GM12878 (cell line): ENCODE results near the gene SSBP3. TPM values are rescaled to one million over a fixed set of nuclear protein-coding genes. Genes with fewer than 3 reads are reported as not detected.

ENCODE experiments used
- ATAC-seq: fragments of 200-7000 bp; cut with Tn5 transposase; 3 replicates; pipeline ENCODE4 v1.9.1; 2020; ENCODE audit warnings: mild to moderate bottlenecking, moderate library complexity
- BruUV-seq: library from RNA; stranded (reverse); fragments of 400-500 nt; replicated peaks from 2 replicates; lab custom pipeline; 2021; lab: Mats Ljungman, UMichigan
- CTCF ChIA-PET: fragments of 300-600 bp; sonication (Branson Sonifier 250); formaldehyde crosslinking; extraction: SDS; loops from one replicate; lab custom pipeline; 2021; ENCODE audit warnings: inconsistent platforms; lab: Yijun Ruan, JAX
- POLR2A ChIA-PET: fragments of 350-600 bp; formaldehyde crosslinking; extraction: SDS; loops from one replicate; lab custom pipeline; 2021; ENCODE audit warnings: inconsistent platforms; lab: Charles Lee
- RAD21 ChIA-PET: fragments of 300-600 bp; sonication (Branson Sonifier 250); formaldehyde crosslinking; loops from one replicate; lab custom pipeline; 2023; ENCODE audit warnings: antibody characterized with exemption; ENCODE audit not compliant: unreplicated experiment; lab: Charles Lee
- SMC1A ChIA-PET: fragments of 300-600 bp; sonication (Branson Sonifier 250); formaldehyde crosslinking; loops from one replicate; lab custom pipeline; 2023; ENCODE audit not compliant: unreplicated experiment, uncharacterized antibody; lab: Charles Lee
- DNase-seq: peaks from one replicate; pipeline ENCODE4 v3.0.0-alpha.2; 2011; ENCODE audit warnings: low read depth, low spot score
- FAIRE-seq: peaks from 3 replicates; lab custom pipeline; 2011; peaks lifted over from hg19 to GRCh38; lab: Jason Lieb, UNC
- H2AFZ ChIP-seq: 2 replicates; pipeline ENCODE4 v1.6.0; 2011; ENCODE audit warnings: low read depth, low read length, control low read depth; ENCODE audit not compliant: control insufficient read depth
- H3K27ac ChIP-seq: 2 replicates; pipeline ENCODE4 v1.5.1; 2011; ENCODE audit warnings: control low read depth; ENCODE audit not compliant: control insufficient read depth, insufficient read depth
- H3K27me3 ChIP-seq, 2 experiments: replicated peaks in 1 of 2; 2 replicates each; pipeline versions ENCODE4 v1.6.0 to v1.6.1; 2011; ENCODE audit warnings: low read length in 1 of 2; ENCODE audit not compliant: control insufficient read depth in 2 of 2, insufficient read depth in 2 of 2
- H3K36me3 ChIP-seq, 2 experiments: 2 replicates each; pipeline ENCODE4 v1.5.1; 2011; ENCODE audit warnings: low read length in 1 of 2; ENCODE audit not compliant: control insufficient read depth in 2 of 2, insufficient read depth in 2 of 2
- H3K4me1 ChIP-seq: 2 replicates; pipeline ENCODE4 v1.6.1; 2011; ENCODE audit warnings: mild to moderate bottlenecking, low read length, moderate library complexity, mixed read lengths; ENCODE audit not compliant: control insufficient read depth, insufficient read depth
- H3K4me2 ChIP-seq: 2 replicates; pipeline ENCODE4 v1.6.0; 2011; ENCODE audit warnings: control low read depth; ENCODE audit not compliant: control insufficient read depth, insufficient read depth
- H3K4me3 ChIP-seq: fragments of 200-600 bp; sonication (generic); 2 replicates; pipeline ENCODE4 v1.5.1; 2016
- H3K79me2 ChIP-seq: 2 replicates; pipeline ENCODE4 v1.6.0; 2011; ENCODE audit warnings: low read length; ENCODE audit not compliant: control insufficient read depth, insufficient read depth
- H3K9ac ChIP-seq: 2 replicates; pipeline ENCODE4 v1.8.0; 2011; ENCODE audit warnings: low read length, control low read depth, mixed read lengths; ENCODE audit not compliant: control insufficient read depth, insufficient read depth
- H3K9me3 ChIP-seq: replicated peaks from 3 replicates; pipeline ENCODE4 v1.5.1; 2011; ENCODE audit warnings: mild to moderate bottlenecking, low read length; ENCODE audit not compliant: control insufficient read depth, insufficient read depth
- H4K20me1 ChIP-seq: 2 replicates; pipeline ENCODE4 v1.6.0; 2011; ENCODE audit not compliant: control insufficient read depth, insufficient read depth
- ASH2L ChIP-seq: fragments of 300-600, 200-600 bp; sonication (generic); IDR thresholded peaks from 2 replicates; pipeline ENCODE4 v1.6.1; 2017; ENCODE audit warnings: low read depth, mild to moderate bottlenecking, borderline replicate concordance
- GABPA ChIP-seq: IDR thresholded peaks from 2 replicates; pipeline ENCODE4 v1.6.1; 2014; ENCODE audit warnings: antibody characterized with exemption, low read depth, mild to moderate bottlenecking, inconsistent platforms
- JUND ChIP-seq: IDR thresholded peaks from 2 replicates; pipeline ENCODE4 v1.6.1; 2012; ENCODE audit warnings: low read depth, mild to moderate bottlenecking, low read length, improper control_type of control experiment, moderate library complexity
- MXI1 ChIP-seq: fragments of 150-350 bp; IDR thresholded peaks from 2 replicates; pipeline ENCODE4 v1.6.1; 2011; ENCODE audit warnings: low read depth, mild to moderate bottlenecking, inconsistent platforms, low read length, improper control_type of control experiment
- NR2C2 ChIP-seq: IDR thresholded peaks from 2 replicates; pipeline ENCODE4 v1.6.1; 2011; ENCODE audit warnings: borderline replicate concordance, low read depth; ENCODE audit not compliant: control insufficient read depth, insufficient read length
- SMAD5 ChIP-seq: IDR thresholded peaks from 2 replicates; pipeline ENCODE4 v1.6.1; 2016; ENCODE audit warnings: antibody characterized with exemption, low read depth
- TAF1 ChIP-seq: IDR thresholded peaks from 2 replicates; pipeline ENCODE4 v1.6.1; 2011; ENCODE audit warnings: mild to moderate bottlenecking, low read depth, low read length, borderline replicate concordance
- TCF12 ChIP-seq: IDR thresholded peaks from 2 replicates; pipeline ENCODE4 v1.6.1; 2011; ENCODE audit warnings: low read depth, mild to moderate bottlenecking, low read length
- ZNF217 ChIP-seq: fragments of 450-650 bp; IDR thresholded peaks from 2 replicates; pipeline ENCODE4 v1.6.1; 2017; ENCODE audit warnings: antibody characterized with exemption, mild to moderate bottlenecking
- WGBS: methylation state at CpG from one replicate; pipeline ENCODE4 v1.1.6; 2016; ENCODE audit warnings: low lambda C conversion rate; ENCODE audit not compliant: insufficient replicate concordance, insufficient coverage; ENCODE audit errors: missing lambda C conversion rate; 5-methylcytosine and 5-hydroxymethylcytosine counted together
- in situ Hi-C: fragments of 300-500 bp; cut with MboI; formaldehyde crosslinking; loops from 9 replicates; pipeline ENCODE4 v1.14.3; 2018; ENCODE audit warnings: mixed read lengths
- intact Hi-C: fragments of 100-400 bp; cut with micrococcal nuclease; formaldehyde crosslinking; loops from one replicate; pipeline ENCODE4 v1.14.2; 2022; ENCODE audit not compliant: unreplicated experiment
- polyA plus RNA-seq, 11 experiments: library from polyadenylated mRNA; depleted of rRNA in 4 of 11; unstranded in 6 of 11; stranded (reverse) in 5 of 11; fragments of >200 nt; fragmentation: Nextera tagmentation in 4 of 11; fragmentation: Illumina TruSeq in 1 of 11; extraction: Ambion mirVana in 4 of 11; extraction: Trizol in 1 of 11; gene quantifications; 1 replicate in 1 of 11; 2 replicates in 10 of 11; pipeline versions ENCODE4 v1.2.1 to v1.2.3, GENCODE V29; 2011 to 2016; ENCODE audit warnings: inconsistent platforms in 2 of 11, missing spikeins in 2 of 11, low read depth in 1 of 11
- total RNA-seq, 4 experiments: library from RNA; depleted of rRNA in 3 of 4; stranded (reverse); fragments of >200 nt in 3 of 4; fragmentation: Illumina TruSeq in 1 of 4; extraction: Trizol in 1 of 4; gene quantifications; 2 replicates each; pipeline versions ENCODE4 v1.2.1 to v1.2.3, GENCODE V29; 2013 to 2021
- TF ChIP-seq, protein P1 (sequence below): fragments of 450-650 bp; IDR thresholded peaks from 2 replicates; pipeline ENCODE4 v1.6.1; 2016; ENCODE audit warnings: mild to moderate bottlenecking, moderate library complexity, borderline replicate concordance

The SSBP3 gene
- total and polyA plus RNA-seq, 10 of the 15 experiments (the other 5 are each of a cell fraction or from before 2014, with no cell fraction given): 4.1 to 51.7 (median 17.1) TPM

DNA sequence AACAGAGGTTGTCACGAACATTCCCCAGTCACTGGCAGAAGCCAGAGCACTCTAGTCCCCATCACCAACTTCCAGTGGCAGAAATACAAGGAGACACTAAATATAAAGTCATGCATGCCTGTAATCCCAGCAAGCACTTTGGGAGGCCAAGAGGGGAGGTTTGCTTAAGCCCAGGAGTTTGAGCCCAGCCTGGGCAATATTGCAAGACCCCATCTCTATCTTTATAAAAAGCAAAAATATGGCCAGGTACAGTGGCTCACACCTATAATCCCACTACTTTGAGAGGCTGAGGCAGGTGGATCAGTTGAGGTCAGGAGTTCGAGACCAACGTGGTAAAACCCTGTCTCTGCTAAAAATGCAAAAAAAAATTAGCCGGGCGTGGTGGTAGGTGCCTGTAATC, 212.7 kb downstream of the SSBP3 start:
- in situ Hi-C loops: no loop called here
- FAIRE-seq: no peak
- CTCF ChIA-PET: no interaction called here

DNA sequence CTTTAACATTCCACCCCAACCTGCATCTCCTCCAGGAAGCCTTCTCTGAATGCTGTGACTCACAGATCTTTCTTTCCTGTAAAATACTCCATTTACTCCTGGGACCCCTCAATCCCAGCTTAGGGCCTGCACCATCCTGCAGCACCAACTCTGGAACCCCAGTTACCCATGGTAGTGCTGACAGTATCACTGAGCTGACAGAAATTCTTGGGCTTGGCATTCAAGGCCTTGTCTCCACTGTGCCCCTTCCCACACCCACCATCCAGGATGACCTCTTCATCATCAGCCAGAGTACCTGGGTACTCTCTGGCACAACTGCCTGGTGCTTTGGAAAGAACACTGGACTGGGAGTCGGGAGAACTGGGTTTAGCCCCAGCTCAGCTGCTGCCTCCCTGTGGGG, 214.7 kb downstream of the SSBP3 start:
- TF ChIP-seq SMAD5 (no peak), TCF12 (no peak), ASH2L (no peak), TAF1 (no peak), GABPA (no peak)
- TF ChIP-seq, protein P1, sequence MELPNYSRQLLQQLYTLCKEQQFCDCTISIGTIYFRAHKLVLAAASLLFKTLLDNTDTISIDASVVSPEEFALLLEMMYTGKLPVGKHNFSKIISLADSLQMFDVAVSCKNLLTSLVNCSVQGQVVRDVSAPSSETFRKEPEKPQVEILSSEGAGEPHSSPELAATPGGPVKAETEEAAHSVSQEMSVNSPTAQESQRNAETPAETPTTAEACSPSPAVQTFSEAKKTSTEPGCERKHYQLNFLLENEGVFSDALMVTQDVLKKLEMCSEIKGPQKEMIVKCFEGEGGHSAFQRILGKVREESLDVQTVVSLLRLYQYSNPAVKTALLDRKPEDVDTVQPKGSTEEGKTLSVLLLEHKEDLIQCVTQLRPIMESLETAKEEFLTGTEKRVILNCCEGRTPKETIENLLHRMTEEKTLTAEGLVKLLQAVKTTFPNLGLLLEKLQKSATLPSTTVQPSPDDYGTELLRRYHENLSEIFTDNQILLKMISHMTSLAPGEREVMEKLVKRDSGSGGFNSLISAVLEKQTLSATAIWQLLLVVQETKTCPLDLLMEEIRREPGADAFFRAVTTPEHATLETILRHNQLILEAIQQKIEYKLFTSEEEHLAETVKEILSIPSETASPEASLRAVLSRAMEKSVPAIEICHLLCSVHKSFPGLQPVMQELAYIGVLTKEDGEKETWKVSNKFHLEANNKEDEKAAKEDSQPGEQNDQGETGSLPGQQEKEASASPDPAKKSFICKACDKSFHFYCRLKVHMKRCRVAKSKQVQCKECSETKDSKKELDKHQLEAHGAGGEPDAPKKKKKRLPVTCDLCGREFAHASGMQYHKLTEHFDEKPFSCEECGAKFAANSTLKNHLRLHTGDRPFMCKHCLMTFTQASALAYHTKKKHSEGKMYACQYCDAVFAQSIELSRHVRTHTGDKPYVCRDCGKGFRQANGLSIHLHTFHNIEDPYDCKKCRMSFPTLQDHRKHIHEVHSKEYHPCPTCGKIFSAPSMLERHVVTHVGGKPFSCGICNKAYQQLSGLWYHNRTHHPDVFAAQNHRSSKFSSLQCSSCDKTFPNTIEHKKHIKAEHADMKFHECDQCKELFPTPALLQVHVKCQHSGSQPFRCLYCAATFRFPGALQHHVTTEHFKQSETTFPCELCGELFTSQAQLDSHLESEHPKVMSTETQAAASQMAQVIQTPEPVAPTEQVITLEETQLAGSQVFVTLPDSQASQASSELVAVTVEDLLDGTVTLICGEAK: no peak
- ATAC-seq (no peak), FAIRE-seq (no peak), DNase-seq (no peak)
- 60% methylated on average over 1 of the region's 1 CpG for WGBS
- BruUV-seq: no TSS peak
- intact Hi-C loops: no loop called here
- no peak overlapping the region for H3K4me3 ChIP-seq
- H3K9ac ChIP-seq: no peak overlapping the region
- POLR2A ChIA-PET: no interaction called here
- H3K9me3 ChIP-seq: no peaks in the 10 kb centered on the region
- H4K20me1 ChIP-seq: no peaks in the 10 kb centered on the region
- no peak overlapping the region for H3K4me2 ChIP-seq
- H3K79me2 ChIP-seq: no peaks in the 10 kb centered on the region
- in situ Hi-C loops: no loop called here
- no peak overlapping the region for H2AFZ ChIP-seq
- H3K27me3 ChIP-seq: no peaks in the 10 kb centered on the region
- SMC1A ChIA-PET: no interaction called here
- H3K27ac ChIP-seq: no peak overlapping the region
- no peaks in the 10 kb centered on the region for H3K4me1 ChIP-seq
- RAD21 ChIA-PET: no interaction called here
- peaks cover 0 to 8% of the 10 kb centered on the region in 2 experiments; a peak in 2 of 4 replicates for H3K36me3 ChIP-seq
- CTCF ChIA-PET: interaction anchor here (2.0 kb wide), 1 partner anchor 10 kb away, joined by 11 read pairs; no protein-coding TSS in a partner anchor

More for the DNA sequence above, 212.7 kb downstream of the SSBP3 start:
- Histone ChIP-seq H3K4me1 (no peaks in the 10 kb centered on the region), H3K9me3 (no peaks in the 10 kb centered on the region), H3K4me2 (no peak overlapping the region), H3K9ac (no peak overlapping the region), H4K20me1 (no peaks in the 10 kb centered on the region), H3K79me2 (no peaks in the 10 kb centered on the region), H2AFZ (no peak overlapping the region), H3K27ac (no peak overlapping the region), H3K27me3 (no peaks in the 10 kb centered on the region), H3K36me3 (peaks cover 0 to 8% of the 10 kb centered on the region in 2 experiments; a peak in 2 of 4 replicates), H3K4me3 (no peak overlapping the region)
- ATAC-seq: no peak
- TF ChIP-seq NR2C2: no peak
- TF ChIP-seq JUND: no peak
- no peak for TF ChIP-seq ZNF217
- TF ChIP-seq MXI1: no peak
- BruUV-seq: no TSS peak
- no peak for DNase-seq
- intact Hi-C loops: no loop called here
- WGBS: 78% methylated on average over 5 of the region's 5 CpGs
- ChIA-PET SMC1A (no interaction called here), POLR2A (no interaction called here), RAD21 (no interaction called here)
